Astrocyte of the spinal cord (primary cell): Measurements from ENCODE around the gene ORC5.

Source experiments
- DNase-seq: peaks from one replicate; pipeline ENCODE4 v3.0.0; 2011; ENCODE audit warnings: low read depth, low spot score
- H3K4me3 ChIP-seq: 2 replicates; pipeline ENCODE4 v1.5.1; 2011; ENCODE audit warnings: low read depth, mild to moderate bottlenecking, low read length, moderate library complexity
- CTCF ChIP-seq: IDR thresholded peaks from 2 replicates; pipeline ENCODE4 v1.5.1; 2012; ENCODE audit warnings: low read depth, mild to moderate bottlenecking, low read length, inconsistent platforms
- in situ Hi-C: cut with HindIII; loops from 2 replicates; pipeline ENCODE4 v1.10.0; 2017; ENCODE audit warnings: low sequenced_read_pairs

ORC5 gene

GRCh38 chr7:104207731-104208420, at the start of gene ORC5:
Gene ORC5 (minus strand): TSS chr7:104208013. CDS start chr7:104207904, 109 bp downstream.
- H3K4me3 ChIP-seq: peak within 1 kb of the TSS; percentile 99
- DNase-seq: peak; percentile 81
- in situ Hi-C loops: no loop called here
- no peak for TF ChIP-seq CTCF

DNA sequence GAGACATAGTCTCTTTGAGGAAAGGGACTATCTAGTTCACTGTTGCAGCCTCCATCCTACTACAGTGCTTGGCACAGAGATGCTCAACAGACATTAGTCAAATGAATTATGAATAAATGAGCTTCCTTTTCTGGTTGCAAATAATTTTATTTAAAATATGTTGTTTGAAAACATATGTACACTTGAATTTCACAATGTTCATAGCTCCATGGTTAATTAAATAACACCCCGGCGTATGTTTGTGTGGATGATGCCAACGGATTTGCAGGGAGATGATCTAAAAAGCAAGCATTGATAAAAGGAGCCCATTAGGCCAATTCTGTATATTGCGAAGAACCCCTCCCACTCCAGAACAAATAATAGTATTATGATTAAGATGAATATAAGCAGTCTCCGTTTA, 47.8 kb upstream of the ORC5 start:
- DNase-seq: no peak
- no peak overlapping the region for H3K4me3 ChIP-seq
- in situ Hi-C loops: no loop called here
- no peak for TF ChIP-seq CTCF

DNA sequence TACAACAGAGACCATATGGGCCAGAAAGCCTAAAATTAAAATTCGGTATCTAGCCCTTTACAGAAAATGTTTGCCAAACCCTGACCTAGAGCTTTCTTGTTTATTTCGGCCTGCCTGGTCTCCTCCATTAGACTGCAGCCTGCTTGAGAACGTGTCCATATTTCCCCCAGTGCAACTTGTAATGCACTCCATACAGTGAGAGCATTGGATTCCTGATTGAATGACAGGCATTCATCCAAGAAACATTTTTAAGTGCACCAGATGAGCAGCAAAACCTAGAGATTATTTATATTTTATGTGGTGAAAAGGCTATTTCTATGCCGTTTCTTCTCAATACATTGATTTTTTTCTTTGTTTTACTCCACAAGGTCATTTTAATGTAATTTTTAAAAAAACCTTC, 47.4 kb upstream of the ORC5 start:
- TF ChIP-seq CTCF: no peak
- in situ Hi-C loops: no loop called here
- no peak overlapping the region for H3K4me3 ChIP-seq
- DNase-seq: no peak

GRCh38 chr7:104254696-104255095, 46.9 kb upstream of the ORC5 start:
- in situ Hi-C loops: no loop called here
- DNase-seq: no peak
- no peak overlapping the region for H3K4me3 ChIP-seq
- TF ChIP-seq CTCF: no peak

- no peak for TF ChIP-seq CTCF
- DNase-seq: no peak
- in situ Hi-C loops: no loop called here
- H3K4me3 ChIP-seq: no peak overlapping the region
Observed at GRCh38 chr7:104252409-104253134, 44.8 kb upstream of the ORC5 start.

- DNase-seq: no peak
- H3K4me3 ChIP-seq: no peak overlapping the region
- no peak for TF ChIP-seq CTCF
- in situ Hi-C loops: no loop called here
Observed at GRCh38 chr7:104242638-104243037, 34.8 kb upstream of the ORC5 start.
